ENCODE data around the gene BCAS1.
"Not testable (repeated sequence)": the region's sequence is repeated elsewhere in the genome, so short reads cannot be mapped to it uniquely, and the experiment has no call there.

BCAS1 gene

GRCh38 chr20:54011346-54011745, 59.0 kb downstream of the BCAS1 start:
- Mint-ChIP-seq H3K9me3 (no peaks in the 10 kb centered on the region), H3K4me3 (no peak overlapping the region), H3K36me3 (no peaks in the 10 kb centered on the region), H3K27ac (no peak overlapping the region), H3K4me1 (no peaks in the 10 kb centered on the region)
- DNase-seq (ENCODE audit: low spot score in 2 of 2) (no peak), ATAC-seq (no peak)

GRCh38 chr20:54006216-54006615, 64.2 kb downstream of the BCAS1 start:
- not testable (repeated sequence) for DNase-seq (ENCODE audit: low spot score in 2 of 2); H3K4me3 Mint-ChIP-seq; H3K27ac Mint-ChIP-seq; H3K36me3 Mint-ChIP-seq; H3K4me1 Mint-ChIP-seq; ATAC-seq; H3K9me3 Mint-ChIP-seq

- Mint-ChIP-seq H3K36me3 (no peaks in the 10 kb centered on the region), H3K27ac (no peak overlapping the region), H3K4me1 (no peaks in the 10 kb centered on the region), H3K9me3 (peaks cover 16% of the 10 kb centered on the region), H3K4me3 (no peak overlapping the region)
- no peak for ATAC-seq
- DNase-seq (ENCODE audit: low spot score in 2 of 2): no peak
These were observed 64.9 kb downstream of the BCAS1 start for GRCh38 chr20:54005524-54005923.

- peak; percentile 54 for ATAC-seq
These were observed 65.9 kb downstream of the BCAS1 start for GRCh38 chr20:54004445-54004844.

GRCh38 chr20:54002741-54003140, 67.7 kb downstream of the BCAS1 start:
- H3K4me1 Mint-ChIP-seq: no peaks in the 10 kb centered on the region
- no peak for ATAC-seq
- no peak overlapping the region for H3K27ac Mint-ChIP-seq
- peaks cover 19% of the 10 kb centered on the region for H3K9me3 Mint-ChIP-seq
- no peak for DNase-seq (ENCODE audit: low spot score in 2 of 2)
- no peaks in the 10 kb centered on the region for H3K36me3 Mint-ChIP-seq
- H3K4me3 Mint-ChIP-seq: no peak overlapping the region

More at GRCh38 chr20:54004445-54004844, 65.9 kb downstream of the BCAS1 start:
- DNase-seq (ENCODE audit: low spot score in 2 of 2): no peak
- H3K9me3 Mint-ChIP-seq: peaks cover 19% of the 10 kb centered on the region
- no peak overlapping the region for H3K4me3 Mint-ChIP-seq
- no peaks in the 10 kb centered on the region for H3K4me1 Mint-ChIP-seq
- no peak overlapping the region for H3K27ac Mint-ChIP-seq
- H3K36me3 Mint-ChIP-seq: no peaks in the 10 kb centered on the region

- H3K27ac Mint-ChIP-seq: no peak overlapping the region
- no peaks in the 10 kb centered on the region for H3K36me3 Mint-ChIP-seq
- H3K4me3 Mint-ChIP-seq: no peak overlapping the region
These were observed 68.3 kb downstream of the BCAS1 start for GRCh38 chr20:54002056-54002575.

GRCh38 chr20:54000914-54001313, 69.5 kb downstream of the BCAS1 start:
- no peak for DNase-seq (ENCODE audit: low spot score in 2 of 2)
- Mint-ChIP-seq H3K9me3 (peaks cover 19% of the 10 kb centered on the region), H3K4me1 (no peaks in the 10 kb centered on the region), H3K36me3 (no peaks in the 10 kb centered on the region), H3K27ac (no peak overlapping the region), H3K4me3 (no peak overlapping the region)
- ATAC-seq: no peak

More at GRCh38 chr20:54002056-54002575, 68.3 kb downstream of the BCAS1 start:
- no peaks in the 10 kb centered on the region for H3K4me1 Mint-ChIP-seq
- ATAC-seq: no peak
- DNase-seq (ENCODE audit: low spot score in 2 of 2): no peak
- H3K9me3 Mint-ChIP-seq: peaks cover 19% of the 10 kb centered on the region

- Mint-ChIP-seq H3K9me3 (peaks cover 19% of the 10 kb centered on the region), H3K4me3 (no peak overlapping the region), H3K27ac (no peak overlapping the region), H3K36me3 (no peaks in the 10 kb centered on the region), H3K4me1 (no peaks in the 10 kb centered on the region)
- DNase-seq (ENCODE audit: low spot score in 2 of 2): no peak
- ATAC-seq: no peak
These were observed 70.1 kb downstream of the BCAS1 start for GRCh38 chr20:54000262-54000661.

GRCh38 chr20:53999077-53999476, 71.3 kb downstream of the BCAS1 start:
- DNase-seq (ENCODE audit: low spot score in 2 of 2) (no peak), ATAC-seq (no peak)
- Mint-ChIP-seq H3K27ac (no peak overlapping the region), H3K4me1 (no peaks in the 10 kb centered on the region), H3K9me3 (peaks cover 19% of the 10 kb centered on the region), H3K36me3 (no peaks in the 10 kb centered on the region), H3K4me3 (no peak overlapping the region)

- DNase-seq (ENCODE audit: low spot score in 2 of 2) (no peak), ATAC-seq (no peak)
- Mint-ChIP-seq H3K4me1 (peaks cover 12% of the 10 kb centered on the region), H3K36me3 (no peaks in the 10 kb centered on the region), H3K9me3 (peaks cover 15% of the 10 kb centered on the region), H3K4me3 (no peak overlapping the region), H3K27ac (no peak overlapping the region)
These were observed 73.6 kb downstream of the BCAS1 start for GRCh38 chr20:53996584-53997486.

- DNase-seq (ENCODE audit: low spot score in 2 of 2): no peak
- H3K9me3 Mint-ChIP-seq: peaks cover 7% of the 10 kb centered on the region
- peaks cover 12% of the 10 kb centered on the region for H3K4me1 Mint-ChIP-seq
- H3K36me3 Mint-ChIP-seq: no peaks in the 10 kb centered on the region
- no peak overlapping the region for H3K27ac Mint-ChIP-seq
- no peak for ATAC-seq
- H3K4me3 Mint-ChIP-seq: no peak overlapping the region
These were observed 74.4 kb downstream of the BCAS1 start for GRCh38 chr20:53995949-53996348.

GRCh38 chr20:53994088-53994487, 76.3 kb downstream of the BCAS1 start:
- Mint-ChIP-seq H3K27ac (no peak overlapping the region), H3K4me1 (peaks cover 12% of the 10 kb centered on the region), H3K9me3 (no peaks in the 10 kb centered on the region), H3K4me3 (no peak overlapping the region), H3K36me3 (no peaks in the 10 kb centered on the region)
- no peak for ATAC-seq
- no peak for DNase-seq (ENCODE audit: low spot score in 2 of 2)

GRCh38 chr20:53993310-53993709, 77.1 kb downstream of the BCAS1 start:
- Mint-ChIP-seq H3K4me3 (no peak overlapping the region), H3K9me3 (no peaks in the 10 kb centered on the region), H3K27ac (no peak overlapping the region), H3K36me3 (no peaks in the 10 kb centered on the region), H3K4me1 (peaks cover 12% of the 10 kb centered on the region)
- ATAC-seq (no peak), DNase-seq (ENCODE audit: low spot score in 2 of 2) (no peak)

- peaks cover 12% of the 10 kb centered on the region for H3K4me1 Mint-ChIP-seq
- H3K9me3 Mint-ChIP-seq: no peaks in the 10 kb centered on the region
- ATAC-seq: no peak
- H3K36me3 Mint-ChIP-seq: no peaks in the 10 kb centered on the region
- no peak for DNase-seq (ENCODE audit: low spot score in 2 of 2)
- H3K4me3 Mint-ChIP-seq: no peak overlapping the region
- H3K27ac Mint-ChIP-seq: no peak overlapping the region
These were observed 79.5 kb downstream of the BCAS1 start for GRCh38 chr20:53990768-53991450.

GRCh38 chr20:53990003-53990402, 80.4 kb downstream of the BCAS1 start:
- H3K4me1 Mint-ChIP-seq: peaks cover 12% of the 10 kb centered on the region
- ATAC-seq: no peak
- DNase-seq (ENCODE audit: low spot score in 2 of 2): no peak
- no peak overlapping the region for H3K27ac Mint-ChIP-seq
- H3K36me3 Mint-ChIP-seq: no peaks in the 10 kb centered on the region
- H3K4me3 Mint-ChIP-seq: no peak overlapping the region
- H3K9me3 Mint-ChIP-seq: no peaks in the 10 kb centered on the region

- H3K27ac Mint-ChIP-seq: no peak overlapping the region
- H3K4me3 Mint-ChIP-seq: no peak overlapping the region
- ATAC-seq (no peak), DNase-seq (ENCODE audit: low spot score in 2 of 2) (no peak)
- no peaks in the 10 kb centered on the region for H3K36me3 Mint-ChIP-seq
- H3K9me3 Mint-ChIP-seq: no peaks in the 10 kb centered on the region
- H3K4me1 Mint-ChIP-seq: peaks cover 18% of the 10 kb centered on the region
These were observed 81.0 kb downstream of the BCAS1 start for GRCh38 chr20:53989401-53989800.
